Adrenal gland (tissue), 5 donors: ENCODE data around the gene FAM131C.

ENCODE experiments used
- CTCF ChIP-seq, 6 experiments: fragments of 450-650 bp in 4 of 6; fragments of 200-600 bp in 2 of 6; sonication (generic) in 1 of 6; IDR thresholded peaks; 1 replicate in 5 of 6; 2 replicates in 1 of 6; pipeline versions ENCODE4 v1.5.1 to v1.8.0; 2016 to 2021; ENCODE audit warnings: antibody characterized with exemption in 6 of 6, mild to moderate bottlenecking in 2 of 6, moderate library complexity in 1 of 6
- POLR2A ChIP-seq, 2 donors: fragments of 450-650 bp; IDR thresholded peaks; one replicate each; pipeline ENCODE4 v1.6.1; 2017; ENCODE audit warnings: antibody characterized with exemption in 2 of 2, mild to moderate bottlenecking in 2 of 2, moderate library complexity in 1 of 2
- donor health status: DM: no; HTN: no; CAD: no.

GRCh38 chr1:16093611-16094010, 20.2 kb upstream of the FAM131C start:
- TF ChIP-seq CTCF (IDR thresholded peaks at IDR 0.05) (no peak), POLR2A (IDR thresholded peaks at IDR 0.05) (no peak)
